Raji (cell line): ENCODE data around the gene NID1.

Experiments
- POLR2A ChIP-seq: IDR thresholded peaks from 2 replicates; pipeline ENCODE4 v1.6.1; 2011; ENCODE audit warnings: low read depth, low read length, control low read depth; ENCODE audit not compliant: insufficient read depth

The NID1 gene

DNA sequence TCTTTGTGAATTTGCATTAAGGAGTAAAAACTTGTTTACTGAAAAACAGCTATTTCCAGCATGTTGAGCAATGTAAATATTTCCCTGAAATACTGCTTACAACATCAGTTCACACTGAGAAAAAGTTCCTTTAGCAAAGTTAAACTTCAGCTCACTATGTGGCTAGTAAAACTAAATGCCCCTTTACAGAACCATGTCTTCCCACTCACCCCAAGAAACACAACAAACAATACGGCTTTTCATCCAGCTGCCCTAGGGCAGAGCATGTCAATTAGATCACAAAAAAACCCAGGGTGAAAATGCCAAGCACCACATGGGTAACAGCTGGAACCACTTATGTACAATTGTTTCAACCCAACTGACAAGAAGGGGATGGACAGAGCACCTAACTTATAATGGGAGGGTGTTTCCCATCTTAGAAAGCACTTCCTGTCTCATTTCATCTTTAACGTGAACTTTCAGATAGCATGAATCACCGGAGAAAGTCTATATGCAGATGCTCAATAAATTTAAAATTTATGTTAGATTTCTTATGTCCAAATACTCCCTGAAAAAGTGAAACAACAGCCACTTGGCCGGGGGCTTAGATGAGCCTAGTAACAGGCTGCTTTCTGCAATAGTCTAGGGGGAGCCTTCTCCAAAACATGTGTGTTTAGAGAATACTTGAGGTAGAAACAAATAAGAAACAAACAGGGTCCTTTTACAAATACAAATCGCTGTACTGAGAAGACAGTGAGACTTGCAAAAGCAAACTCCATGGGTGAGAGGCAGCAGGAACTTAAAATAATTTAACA, 6.6 kb downstream of the NID1 start:
- no peak for TF ChIP-seq POLR2A

DNA sequence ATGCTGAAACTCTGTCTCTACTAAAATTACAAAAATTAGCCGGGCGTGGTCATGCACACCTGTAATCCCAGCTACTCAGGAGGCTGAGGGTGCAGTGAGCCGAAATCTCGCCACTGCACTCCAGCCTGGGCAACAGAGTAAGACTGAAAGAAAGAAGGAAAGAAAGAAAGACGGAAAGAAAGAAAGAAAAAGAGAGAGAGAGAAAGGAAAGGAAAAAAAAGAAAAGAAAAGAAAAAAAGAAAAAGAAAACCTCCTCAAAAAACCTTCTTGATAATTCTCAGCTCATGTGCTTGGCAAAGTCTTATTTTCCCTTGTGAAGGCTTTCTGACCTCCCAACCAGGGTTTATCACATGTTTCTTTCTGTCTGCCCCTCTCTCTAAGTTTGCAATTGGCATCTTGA, 7.3 kb downstream of the NID1 start:
- TF ChIP-seq POLR2A = no peak

DNA sequence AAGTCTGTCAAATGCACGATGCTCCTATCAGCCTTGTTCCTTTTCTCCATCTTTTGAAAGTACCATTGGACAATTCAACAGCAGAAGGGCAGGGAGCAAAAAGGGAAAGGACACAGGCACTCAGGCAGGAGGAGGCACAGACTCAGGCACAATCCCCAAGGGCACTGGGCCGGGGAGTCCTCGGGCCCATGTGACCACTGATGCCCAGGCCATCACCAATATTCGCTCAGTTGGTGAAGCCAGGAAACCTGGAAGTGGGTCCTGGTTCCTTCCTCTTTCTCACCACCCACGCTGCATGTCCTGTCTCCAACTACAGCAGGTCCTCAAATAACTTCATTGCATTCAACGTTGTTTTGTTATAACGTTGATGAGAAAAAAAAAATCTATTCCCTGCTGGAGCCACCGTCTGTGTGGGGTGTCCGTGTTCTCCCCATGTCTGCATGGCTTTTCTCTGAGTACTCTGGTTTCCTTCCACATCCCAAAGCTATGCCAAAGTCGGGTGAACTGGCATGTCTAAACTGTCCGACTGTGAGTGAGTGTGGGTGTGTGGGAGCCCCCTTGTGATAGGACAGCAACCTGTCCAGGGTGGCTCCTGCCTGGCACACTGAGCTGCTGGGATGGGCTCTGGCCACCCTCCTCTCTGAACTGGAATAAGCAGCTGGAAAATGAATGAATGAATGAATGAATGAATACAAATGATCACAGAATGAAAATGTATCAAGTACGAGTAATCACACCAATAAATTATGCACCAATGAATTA, 12.5 kb downstream of the NID1 start:
- no peak for TF ChIP-seq POLR2A

DNA sequence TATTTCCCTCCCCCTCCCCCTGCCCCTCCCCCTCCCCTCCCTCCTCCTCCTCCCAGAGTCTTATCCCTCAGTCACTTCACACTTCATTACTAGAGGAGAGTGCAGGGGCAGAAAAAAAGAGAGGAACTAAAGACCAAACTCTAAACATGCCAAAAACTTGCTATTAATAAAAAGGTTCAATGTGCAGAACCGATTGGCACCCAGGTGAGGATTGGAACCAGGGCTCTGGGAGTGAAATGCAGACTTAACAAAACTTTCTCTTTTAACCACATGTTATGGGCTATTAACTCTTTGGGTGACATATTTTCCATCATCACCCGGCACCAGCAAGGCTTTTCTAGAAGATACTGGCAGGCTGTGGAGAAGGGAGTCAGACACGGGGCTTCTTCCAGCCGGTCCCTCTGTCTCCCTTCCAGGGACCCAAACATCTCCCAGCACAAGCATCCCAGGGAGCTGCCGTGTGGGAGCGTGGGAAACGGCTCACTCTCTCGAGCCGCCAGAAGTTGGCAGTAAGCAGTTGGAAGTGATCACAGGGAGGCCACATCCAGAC, 13.6 kb downstream of the NID1 start:
- TF ChIP-seq POLR2A = no peak

DNA sequence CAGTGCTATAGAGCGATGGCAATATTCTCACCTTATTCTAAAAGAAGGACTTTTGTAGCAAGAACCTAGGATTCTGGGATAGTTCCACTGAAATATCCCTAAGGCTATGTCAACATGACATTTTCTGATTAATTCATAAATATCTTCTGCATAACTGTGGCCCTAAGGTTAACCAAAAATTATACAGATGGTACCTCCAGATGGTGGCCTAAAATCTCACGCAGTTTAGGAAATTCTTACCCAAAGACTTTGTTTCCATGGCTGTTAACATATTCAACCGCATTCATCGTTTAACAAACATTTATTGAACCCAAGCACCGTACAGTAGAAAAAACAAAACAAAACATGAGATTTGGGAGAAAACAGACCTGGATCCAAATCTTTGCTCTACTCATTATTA, 19.1 kb downstream of the NID1 start:
- TF ChIP-seq POLR2A = no peak

DNA sequence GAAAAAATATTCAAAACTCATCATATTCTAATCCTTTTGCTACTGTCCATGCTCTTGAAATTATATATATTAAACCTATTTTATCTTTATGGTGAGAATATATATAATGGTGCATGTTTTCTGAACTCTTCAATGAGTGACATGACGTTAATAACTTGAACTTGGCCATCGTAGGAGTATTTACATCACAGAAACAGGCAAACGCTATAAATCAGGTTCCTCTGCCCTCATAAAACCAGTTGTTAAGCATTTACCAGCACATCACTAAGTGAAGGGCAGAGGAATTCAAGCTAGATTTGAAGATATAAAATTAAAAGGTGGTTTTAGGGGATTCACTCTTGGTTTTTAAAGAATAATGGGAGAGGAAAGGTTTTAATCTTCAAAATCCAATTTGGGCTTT, 20.5 kb downstream of the NID1 start:
- no peak for TF ChIP-seq POLR2A

DNA sequence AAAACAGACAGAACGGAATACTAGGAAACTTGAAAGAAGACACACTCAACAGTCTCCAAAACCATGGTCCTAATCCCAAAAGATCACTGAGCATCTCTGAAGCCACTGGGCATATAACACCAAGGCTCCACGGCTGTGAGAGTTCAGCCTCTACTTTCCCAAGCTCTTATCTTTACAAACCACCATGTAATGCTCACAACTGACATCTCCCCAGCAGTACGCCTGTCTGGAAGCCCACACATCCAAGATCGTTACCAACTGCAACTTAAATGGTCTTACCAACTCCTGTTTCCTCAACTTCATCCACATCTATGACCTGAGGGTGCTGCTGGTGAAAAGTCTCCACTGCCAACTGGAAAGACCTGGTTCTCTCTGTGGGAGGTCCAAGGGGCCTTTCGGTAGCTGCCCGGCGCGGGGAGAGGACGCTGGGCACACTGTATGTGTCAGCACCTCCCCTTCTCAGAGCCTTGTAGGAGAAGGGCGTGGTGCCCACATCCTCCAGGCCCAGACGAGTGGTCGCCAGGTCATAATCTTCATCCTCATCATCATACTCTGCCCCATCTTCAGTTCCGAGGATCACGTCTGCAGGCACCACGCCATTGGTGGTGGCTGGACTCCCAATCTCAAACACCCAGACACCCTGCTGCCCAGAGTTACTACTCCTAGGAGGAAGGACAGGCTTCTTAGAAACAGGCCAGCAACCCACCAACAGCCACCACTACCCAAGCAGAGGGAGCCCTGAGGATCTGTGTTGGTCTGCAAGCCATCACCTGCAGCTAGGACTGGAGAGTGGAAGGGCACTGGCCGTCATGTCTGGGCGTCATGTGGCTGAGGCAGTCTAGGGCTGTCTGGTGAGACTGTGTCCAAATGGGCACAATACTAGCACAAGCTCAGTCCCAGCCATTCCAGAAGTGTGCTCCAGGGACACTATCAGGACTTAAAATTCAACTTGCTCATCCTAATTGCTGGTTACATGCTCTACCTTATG, 23.0 kb downstream of the NID1 start:
- no peak for TF ChIP-seq POLR2A

DNA sequence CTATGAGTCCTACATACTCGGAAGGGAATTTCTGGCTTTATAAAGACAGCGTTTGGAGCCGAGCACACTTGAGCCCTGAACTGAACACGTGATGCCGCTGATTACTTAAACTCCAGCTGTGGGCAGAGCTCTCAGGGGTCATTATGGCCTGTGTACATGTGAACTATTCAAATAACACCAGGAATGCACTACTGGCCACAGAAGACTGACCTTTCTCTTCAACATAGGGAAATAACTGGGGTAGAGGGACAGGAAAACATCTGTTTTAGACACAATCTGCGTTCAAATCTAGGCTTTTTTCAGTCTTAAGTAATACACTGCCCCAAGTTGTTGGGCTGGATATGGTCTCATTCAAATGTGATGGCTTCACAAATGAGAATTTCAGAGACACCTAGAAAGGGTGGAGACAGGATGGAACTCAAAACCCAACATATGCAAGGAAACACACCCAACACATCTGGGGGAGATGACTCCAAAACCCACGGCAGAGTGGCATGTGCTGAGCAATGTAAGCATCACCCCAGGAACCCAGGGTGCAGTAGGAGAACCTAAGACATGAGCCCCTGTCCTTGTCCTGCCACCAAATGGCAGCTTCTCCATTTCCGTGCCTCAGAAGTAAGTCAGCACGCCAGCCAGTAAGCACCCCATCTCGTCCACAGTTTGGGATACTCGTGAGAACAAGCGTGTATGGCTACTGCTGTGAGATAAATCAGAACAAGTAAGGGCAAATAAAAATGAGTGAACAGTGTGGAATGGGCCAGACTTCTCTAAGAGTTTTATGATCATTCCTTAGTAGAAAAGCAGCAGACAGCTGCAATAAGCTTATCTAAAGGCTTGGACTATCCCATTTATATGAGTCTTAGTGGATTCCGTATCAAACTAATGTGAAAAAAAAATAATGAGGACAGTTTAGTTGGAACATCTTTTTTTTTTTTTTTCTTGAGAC, 24.9 kb downstream of the NID1 start:
- no peak for TF ChIP-seq POLR2A

DNA sequence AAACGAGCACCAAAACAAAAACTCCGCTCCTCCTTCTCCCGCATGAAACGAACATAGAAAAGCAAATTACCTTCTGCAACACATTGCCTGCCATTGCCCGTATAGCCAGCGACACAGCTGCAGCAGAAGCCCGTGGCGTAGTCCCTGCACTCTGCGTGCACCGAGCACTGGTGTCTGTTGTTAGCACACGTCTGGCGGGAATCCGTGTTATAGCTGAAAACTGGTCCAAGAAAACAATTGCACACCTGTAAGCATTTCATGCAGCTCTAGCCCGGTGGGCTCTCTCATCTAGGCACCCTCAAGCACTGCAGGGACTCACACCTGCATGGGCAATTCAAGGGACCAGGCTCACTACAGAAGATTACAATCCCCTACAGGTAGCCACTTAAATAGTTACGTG, 26.9 kb downstream of the NID1 start:
- TF ChIP-seq POLR2A = no peak

DNA sequence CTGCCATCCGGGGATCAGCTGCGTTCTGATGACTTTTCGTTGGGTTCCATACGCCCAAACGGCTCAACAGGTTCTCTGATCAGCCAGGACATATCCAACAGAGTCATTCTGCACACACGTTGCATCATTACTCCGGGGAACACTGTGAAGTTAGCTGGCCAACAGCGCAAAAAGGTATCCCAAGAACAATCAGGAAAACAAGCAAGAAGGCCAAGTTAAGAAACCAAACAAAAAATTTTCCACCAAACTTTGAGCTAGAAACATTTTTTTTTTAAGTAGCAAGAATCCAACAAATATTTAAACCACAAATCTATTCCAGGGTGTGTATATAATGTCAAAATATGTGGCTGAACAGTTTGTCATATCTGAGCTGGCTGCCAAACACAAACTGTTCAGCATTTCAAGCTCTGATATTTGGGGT, 29.2 kb downstream of the NID1 start:
- no peak for TF ChIP-seq POLR2A

DNA sequence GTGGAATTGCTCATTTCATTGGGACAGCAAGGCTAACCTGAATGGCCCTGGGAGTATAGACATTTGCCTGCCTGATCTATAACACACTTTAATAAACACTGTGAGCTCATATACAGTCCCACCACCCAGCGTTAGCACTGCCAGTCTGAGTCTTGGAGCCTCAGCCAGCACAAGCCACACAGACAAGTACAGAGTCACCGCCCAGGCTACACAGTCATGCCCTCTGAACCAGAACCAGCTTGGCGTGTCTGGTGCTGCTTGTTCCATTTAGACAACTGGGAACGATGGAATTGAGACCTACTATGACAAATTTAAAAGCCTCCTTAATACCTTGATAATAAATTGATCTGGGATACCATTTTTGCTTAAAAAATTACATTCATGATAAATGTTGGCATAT, 31.6 kb downstream of the NID1 start:
- TF ChIP-seq POLR2A = no peak

DNA sequence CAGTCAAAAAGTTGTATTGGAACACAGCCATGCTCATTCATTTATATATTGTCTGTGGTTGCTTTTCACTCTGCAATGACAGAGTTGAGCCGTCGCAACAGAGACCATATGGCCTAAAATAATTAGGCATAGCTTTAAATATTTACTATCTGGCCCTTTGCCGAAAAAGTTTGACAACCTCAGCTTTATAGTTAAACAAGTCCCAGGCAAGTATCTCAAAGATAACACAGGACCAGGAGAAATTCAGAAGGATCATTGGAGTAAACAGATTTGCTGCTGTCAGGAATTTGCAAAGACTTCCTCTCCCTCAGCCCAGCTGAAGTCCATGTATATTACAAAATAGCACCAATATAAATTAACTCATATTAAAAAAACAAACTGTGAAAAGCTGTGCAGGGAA, 34.4 kb downstream of the NID1 start:
- TF ChIP-seq POLR2A = no peak

DNA sequence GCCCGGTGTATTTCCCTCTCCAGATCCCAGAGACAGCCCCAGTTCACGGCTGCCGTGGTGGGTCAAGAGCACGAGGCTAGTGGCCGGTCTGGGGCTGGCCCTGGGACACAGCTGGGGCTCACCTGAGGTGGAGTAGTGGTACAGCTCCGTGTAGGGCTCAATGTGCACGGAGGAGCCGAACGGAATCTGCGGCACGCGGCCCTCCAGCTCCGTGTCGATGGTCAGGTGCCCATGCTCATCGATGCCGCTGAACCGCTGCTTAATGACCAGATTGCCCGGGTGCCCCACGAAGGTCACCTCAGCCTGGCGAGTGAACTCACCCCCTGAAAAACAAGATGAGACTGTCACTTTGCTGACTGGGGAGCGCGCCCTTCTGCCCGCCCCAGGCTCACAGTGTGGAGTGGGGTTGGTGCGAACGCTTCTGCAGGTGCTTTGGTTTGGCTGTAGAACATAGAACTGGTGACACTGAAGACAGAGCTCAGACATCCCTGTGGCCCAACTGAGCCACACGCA, 35.4 kb downstream of the NID1 start:
- TF ChIP-seq POLR2A = no peak

DNA sequence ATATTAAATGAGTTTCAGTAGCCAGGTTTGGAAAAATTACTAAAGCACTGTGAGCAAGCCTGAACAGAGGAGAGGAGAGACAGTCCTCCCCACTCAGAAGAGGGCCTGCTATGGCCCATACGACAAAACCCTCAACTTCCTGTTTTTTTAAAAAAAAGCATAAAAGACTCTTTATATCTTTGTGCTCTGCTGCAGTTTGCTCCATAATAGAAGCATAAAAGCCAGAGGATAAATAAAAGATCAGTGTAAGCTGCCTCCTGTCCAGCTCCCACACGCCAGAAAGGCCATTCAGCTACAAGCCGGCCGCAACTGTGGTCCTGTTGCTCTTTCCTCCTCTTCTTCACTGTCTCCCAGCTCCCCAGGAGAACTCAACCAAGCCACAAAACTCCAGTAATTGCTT, 37.8 kb downstream of the NID1 start:
- no peak for TF ChIP-seq POLR2A
